GM21515 (cell line): ENCODE results near the gene VEZF1.
A peak's percentile ranks its signal among the peaks of the same experiment; 100 is the strongest.
"Not testable (repeated sequence)": the region's sequence is repeated elsewhere in the genome, so short reads cannot be mapped to it uniquely, and the experiment has no call there.

Source experiments
- ATAC-seq: cut with Tn5 transposase; IDR thresholded peaks from one replicate; pipeline ENCODE4 v1.9.1; 2021; ENCODE audit not compliant: unreplicated experiment

VEZF1 gene

DNA sequence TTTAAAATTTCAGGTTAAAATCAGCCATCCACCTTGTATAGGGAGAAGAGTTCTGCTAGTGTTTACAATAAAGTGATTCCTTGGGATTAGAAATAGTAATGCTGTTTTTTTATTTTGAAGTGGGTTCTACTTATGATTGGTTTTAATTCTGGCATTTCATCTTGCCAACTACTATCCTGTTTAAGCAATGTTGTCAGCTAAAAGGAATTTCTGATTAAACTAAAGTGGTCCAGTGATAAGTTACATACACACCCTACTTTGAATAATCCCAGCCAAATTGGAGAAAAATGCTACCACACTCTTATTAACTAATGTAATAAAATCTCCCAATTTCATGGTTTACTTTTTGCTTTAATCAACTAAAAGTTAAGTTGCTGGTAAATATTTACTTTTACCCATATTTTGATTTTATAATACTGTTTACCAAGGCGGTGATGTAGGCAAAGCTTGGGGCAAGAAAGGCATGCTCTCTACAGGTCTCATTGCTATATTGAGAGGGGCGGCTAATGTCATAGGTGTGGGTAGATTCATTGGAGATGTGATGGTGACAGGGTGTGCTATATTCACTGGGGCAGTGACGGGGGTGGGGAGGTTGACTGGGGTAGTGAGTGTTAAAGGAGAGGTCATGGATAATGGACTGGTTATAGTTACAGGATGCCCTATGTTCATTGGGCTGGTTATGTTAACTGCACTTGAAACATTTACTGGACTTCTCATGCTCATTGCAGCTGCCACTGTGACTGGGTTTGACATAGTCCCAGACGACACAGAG, 13.8 kb downstream of the VEZF1 start:
- ATAC-seq, result not testable (repeated sequence)

DNA sequence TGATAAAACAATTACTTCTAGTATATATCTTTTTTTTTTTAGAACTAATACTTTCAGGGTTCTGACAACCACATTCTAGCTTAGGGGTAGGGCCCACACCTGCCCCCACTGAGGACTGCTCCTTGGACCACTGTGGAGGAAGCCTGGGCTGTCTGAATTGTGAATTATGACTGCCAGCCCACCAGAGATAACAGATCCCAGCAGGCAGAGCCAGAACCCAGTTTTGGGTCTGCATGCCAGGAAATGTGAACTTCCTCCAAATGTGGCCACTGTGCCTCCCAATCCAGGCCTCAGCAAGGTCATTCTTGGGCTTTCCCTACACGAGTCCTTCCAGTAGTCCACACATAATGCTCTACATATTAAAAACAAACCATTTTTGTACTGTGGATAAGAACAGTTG, 15.9 kb downstream of the VEZF1 start:
- ATAC-seq, result no peak

DNA sequence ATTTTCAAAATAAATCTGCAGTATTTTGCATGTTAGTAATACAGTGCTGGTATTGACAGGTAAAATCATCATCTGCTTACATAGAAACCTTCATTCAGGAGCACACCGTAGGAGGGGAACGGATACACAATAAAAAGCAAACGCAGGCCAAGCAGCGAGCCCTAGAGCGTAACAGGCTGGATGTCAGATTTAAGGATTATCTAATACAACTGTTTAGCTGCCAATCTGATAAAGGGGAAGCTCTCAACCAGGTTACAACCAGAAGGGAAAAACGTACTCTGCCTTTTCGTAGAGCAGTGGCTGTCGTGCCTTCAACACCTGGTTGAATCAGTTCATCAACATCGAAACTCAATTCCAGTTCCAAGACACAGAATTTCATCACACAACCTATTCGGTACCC, 16.5 kb downstream of the VEZF1 start:
- ATAC-seq, result no peak

DNA sequence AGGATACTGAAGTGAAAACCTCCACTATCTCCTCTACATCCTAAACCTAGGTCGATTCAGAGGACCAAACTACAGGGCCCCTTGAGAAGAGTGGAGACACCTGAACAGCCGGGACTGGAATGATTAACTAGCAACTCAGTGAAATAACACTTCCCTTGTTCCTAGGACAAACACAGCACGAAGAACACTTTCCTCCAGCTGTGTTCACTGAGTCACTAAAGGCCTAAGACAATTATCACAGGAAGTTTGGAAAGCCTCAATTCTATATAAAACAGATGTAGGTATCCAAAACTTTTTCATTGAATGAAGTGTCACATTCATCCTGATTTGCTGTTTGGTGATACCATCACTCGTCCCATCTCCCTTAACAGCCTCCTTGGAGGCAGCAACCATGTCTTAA, 17.3 kb downstream of the VEZF1 start:
- ATAC-seq, result no peak

DNA sequence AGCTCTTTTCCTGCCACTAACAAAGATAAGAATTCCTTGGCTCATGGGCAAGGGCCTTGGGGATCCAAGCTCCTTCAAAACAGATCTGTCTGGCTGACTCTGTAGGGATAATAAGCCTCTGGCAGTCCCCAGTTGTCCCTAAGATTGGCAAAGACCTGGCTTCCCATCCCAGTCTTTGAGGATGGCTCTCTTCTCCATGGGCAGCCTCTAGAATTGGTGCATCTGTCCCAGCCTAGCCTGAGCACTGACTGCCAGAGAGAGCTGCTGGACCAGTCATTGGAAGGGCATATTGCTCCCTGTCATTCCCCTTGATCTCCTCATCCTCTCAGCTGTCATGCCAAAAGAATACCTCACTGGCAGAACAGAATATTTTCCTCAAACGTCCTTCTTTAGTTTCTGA, 19.6 kb downstream of the VEZF1 start:
- no peak for ATAC-seq

DNA sequence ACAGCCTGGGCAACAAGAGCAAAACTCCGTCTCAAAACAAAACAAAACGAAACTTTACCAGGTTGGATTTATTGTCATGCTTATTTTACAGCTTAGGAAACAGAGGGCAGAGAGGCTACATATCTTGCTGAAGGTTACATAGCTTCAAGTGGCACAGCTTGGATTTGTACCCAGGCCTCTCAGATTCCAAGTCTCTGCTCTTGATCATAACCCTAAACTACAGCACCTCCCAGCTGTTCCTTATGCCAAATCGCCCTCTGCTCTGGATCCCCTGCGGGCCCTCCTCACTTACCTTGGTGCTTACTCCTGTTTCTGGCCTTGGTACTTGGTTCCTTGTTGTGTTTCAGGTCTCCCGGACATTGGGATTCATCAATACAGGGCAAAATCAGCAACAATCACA, 21.2 kb downstream of the VEZF1 start:
- ATAC-seq, result no peak

DNA sequence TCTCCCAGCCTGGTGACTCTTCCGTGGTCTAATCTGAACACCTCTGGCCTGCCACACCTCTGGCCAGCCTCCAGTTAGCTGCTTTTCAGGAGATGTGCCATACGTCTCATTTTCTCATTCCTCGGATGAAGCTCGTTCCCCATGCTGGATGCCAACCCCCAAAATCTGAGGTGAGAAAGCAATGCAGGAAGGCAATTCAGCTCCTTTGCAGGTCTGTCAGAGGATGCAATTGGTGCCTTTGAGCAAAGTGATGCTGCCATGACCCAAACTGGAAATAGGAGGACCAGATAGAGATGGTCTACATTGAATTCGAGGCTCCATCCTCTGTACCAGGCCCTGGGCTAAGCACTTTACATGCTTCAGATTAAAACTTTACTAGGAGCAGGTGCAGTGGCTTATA, 21.8 kb downstream of the VEZF1 start:
- no peak for ATAC-seq

DNA sequence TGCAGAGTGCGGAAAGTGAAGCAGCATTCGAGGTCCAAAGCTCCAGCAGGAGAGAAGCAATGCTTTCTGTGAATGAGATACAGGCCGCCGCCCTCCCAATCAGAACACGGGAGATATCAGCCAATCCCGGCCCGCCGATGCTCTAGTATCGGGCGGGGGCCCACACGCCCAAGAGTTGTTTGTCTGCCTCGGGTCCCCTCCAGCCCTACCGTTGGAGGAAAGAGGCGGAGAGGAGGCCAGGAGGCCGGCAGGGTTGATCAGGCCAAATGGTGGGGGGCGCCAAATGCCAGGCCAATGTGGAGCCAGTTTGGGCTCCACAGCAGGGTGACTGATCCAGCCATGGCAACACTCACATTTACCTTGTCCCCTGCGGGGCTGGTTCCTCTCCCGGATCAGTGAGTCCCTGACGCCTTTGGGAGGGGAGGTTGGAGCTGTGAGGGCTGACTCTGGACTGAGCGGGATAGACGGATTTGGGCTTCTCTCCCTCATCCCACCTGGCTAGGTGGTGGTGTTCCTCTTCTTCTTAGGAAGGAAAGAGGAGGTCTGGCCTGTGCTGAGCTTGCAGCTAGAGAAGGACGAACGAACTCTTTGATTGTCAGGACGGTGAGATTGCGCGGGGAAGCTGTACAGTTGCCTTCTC, 22.4 kb downstream of the VEZF1 start:
- ATAC-seq, result no peak

DNA sequence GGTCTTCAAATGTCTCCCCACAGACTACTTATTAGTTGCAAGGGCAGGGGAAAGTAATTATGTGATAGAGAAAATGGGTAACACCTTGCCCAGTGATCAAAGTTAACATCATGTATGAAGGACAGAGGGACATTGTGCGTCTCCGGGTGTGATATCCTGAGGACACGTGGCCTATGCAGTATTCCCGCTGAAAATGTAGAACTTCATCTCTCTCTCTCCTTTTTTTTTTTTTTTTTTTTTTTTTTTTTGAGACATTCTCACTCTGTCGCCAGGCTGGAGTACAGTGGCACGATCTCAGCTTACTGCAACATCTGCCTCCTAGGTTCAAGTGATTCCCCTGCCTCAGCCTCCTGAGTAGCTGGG, 24.9 kb downstream of the VEZF1 start:
- no peak for ATAC-seq

DNA sequence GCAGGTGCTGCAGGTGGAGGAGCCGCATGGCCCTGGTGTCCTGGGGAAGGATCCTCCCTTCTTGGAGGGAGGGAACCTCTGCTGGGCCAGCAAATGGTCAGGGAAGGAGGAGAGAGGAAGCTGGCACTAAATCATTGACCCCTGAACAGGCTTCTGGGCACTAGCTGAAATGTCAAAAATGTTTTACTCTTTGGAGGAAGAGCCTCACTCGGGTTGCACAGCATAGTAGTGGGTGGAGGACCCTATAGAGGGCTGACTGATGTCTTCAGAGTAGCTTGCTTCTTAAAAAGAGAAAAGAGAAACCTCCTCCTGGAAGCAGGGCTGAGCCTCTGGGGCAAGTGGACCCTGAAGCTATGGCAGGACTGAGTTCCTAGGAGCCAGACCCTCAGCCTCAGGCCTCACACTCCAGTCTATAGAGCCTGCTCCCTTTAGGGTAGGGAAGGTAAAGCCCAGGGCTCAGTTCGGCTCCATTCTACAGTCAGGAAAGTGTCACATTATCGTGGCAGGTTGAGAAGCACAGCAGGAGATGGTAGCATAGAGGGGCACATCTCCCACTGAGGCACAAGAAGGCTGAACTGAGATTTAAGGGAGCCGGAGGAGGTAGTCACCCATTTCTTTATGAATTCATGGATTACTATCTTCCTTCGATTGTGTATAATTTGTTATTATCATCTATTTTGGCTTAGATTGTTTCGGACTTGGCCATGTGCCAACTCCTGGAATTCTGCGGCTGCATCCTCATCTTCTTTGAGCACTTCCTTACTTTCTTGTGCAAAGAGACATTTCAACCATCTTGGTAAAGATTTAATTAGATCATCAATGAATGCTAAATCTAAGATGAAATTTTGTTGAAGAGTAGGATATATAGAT, 25.5 kb downstream of the VEZF1 start:
- no peak for ATAC-seq

DNA sequence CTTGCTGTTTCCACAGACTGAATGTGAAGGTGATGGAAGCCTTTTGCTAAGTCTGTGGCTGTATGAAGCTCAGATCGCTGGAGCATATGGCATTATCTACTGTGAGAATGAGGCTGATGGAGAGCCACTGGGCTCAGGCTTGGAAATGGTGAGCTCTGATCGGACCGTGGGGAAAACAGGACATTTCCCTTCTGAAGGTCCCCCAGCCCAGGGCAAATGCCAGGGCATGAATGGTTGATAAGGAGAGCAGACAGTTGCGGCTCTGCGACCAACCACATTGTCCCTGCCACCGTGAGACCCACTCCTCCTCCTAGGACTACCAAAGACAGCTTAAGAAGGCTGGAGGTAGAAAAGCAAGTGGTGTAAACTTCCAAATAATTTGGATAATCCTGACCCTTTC, 28.1 kb downstream of the VEZF1 start:
- no peak for ATAC-seq

DNA sequence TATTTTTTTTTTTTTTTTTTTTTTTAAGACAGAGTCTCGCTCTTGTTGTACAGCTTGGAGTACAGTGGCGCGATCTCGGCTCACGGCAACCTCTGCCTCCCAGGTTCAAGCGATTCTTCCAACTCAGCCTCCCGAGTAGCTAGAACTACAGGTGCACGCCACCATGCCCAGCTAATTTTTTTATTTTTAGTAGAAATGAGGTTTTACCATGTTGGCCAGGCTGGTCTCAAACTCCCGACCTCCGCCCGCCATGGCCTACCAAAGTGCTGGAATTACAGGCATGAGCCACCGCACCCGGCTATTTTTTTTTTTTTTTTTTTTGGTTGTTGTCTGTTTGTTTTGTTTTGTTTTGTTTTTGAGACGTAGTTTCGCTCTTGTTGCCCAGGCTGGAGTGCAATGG, 29.7 kb downstream of the VEZF1 start:
- ATAC-seq, result not testable (repeated sequence)

DNA sequence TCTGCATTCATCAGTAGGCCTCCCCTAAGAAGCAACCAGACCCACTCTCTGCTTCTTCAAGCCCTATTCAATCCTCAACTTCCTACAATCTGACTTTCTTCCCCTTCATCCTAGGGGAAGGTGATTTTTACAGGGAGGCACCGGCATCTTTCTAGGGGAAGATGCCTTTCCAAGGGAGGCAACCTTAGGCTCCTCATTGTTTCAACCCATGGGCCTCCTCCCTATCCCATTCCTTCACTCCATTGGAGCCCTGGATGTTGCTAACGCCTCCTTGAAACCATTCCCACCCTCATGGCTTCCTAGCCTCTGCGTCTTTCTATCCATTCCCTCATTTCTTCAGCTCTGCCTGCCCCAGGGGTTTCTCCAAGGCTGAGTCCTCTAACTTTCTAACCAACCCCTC, 30.2 kb downstream of the VEZF1 start:
- no peak for ATAC-seq

DNA sequence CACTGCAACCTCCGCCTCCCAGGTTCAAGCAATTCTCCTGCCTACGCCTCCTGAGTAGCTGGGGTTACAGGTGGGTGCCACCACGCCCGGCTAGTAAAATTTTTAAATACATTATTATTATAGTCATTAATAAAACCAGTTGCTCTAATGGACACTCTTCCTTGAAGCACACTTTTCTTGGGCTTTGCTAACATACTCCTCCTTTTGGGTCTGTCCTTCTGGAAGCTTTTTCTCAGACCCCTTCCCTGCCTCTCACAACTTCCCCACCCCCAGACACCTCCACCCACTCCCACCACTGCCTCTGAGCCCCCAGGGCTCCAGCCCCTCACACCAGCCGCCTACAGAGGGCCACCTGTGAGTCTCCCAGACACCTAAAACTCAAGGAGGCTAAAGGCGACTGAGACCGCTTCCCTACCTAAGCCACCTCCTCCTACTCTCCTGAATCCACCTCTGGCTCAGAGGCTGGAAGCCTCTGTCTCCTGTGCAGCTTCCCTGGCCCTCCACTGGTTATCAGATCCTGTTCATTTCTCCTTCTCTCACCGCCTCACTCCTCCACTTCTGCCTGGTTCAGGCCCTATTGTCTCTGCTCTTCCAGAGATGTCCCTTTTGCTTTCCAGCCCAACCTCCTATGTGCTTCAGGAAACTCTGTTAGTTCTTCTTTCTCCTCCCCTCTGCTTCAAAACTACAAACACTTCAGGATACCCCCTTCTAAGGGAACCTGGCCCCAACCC, 30.8 kb downstream of the VEZF1 start:
- no peak for ATAC-seq

DNA sequence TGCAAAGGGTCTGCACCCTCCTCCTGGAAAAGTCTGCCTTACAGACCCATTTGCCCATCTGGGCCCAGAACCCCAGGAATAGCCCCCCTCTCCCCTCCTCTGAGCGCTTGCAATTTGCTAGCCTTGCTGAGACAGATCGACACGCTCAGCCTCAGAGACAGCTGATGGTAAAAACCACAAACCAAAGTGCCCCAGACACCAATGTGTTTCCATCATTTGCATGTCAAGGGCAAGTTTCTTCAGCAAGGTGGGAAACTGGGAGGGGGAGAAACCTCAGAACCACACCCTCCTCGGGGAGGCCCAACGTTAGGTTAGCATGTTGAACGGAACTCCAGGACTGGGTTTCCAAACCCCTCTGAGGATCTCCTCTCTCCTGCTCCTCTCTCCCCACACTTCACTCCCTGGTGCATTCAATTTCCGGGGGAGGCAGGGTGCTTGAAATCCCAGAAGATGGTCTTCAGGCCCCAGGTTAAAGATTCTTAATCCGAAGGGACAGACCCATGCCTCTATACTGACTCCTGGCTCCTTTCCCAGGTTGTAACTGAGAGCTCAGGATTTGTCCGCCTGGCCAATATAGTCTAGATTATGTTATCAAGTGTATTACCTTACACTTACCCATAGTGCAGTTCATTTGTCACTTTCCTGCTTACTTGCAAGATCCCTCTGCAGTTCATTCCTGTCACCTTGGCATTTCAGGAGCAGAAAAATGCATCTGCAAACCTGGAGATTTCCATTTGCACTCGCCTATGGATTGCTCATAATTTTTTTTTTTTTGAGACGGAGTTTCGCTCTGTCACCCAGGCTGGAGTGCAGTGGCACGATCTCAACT, 31.5 kb downstream of the VEZF1 start:
- ATAC-seq, result peak; percentile 61

DNA sequence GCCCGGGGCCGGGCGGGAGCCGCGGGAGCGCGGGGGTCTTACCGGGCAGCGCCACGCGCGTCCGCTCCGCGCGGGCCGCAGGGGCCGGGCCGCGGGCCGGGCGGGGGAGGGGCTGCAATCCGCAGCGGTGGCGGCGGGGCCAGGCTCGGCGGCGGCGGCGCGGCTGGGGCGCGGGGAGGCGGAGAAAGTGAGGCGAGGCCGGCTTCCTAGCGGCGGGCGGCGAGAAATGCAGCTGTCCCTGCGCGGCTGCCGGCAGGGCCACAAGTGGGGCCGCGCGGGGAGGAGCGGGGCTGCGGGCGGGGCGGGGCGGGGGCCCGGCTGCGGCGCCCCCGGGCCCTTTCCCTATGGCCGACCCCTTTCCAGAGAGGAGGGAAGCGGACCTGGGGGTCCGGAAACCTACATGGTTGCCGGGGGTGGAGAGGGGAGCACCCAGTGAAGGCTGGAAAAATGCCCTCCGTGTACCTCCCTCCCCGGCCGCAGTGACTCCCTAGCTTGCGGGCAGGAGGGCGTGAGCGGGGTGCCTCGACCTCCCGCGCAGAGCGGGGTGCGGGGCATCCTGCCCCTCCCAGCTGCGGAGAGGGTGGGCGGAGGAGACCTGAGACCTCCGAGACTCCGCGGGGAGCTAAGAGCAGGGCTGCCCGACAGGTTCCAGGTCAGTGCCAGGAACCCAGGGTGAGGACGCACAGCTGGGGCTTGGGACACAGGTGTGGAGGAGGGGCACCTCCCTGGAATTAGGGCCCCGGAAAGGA, 32.7 kb downstream of the VEZF1 start, which contains the start of gene CUEDC1:
Gene CUEDC1 (minus strand): TSS at position 230 of the 749 bp plus-strand sequence. CDS start 69,848 bp downstream, outside the sequence.
- peak; percentile 48 for ATAC-seq

DNA sequence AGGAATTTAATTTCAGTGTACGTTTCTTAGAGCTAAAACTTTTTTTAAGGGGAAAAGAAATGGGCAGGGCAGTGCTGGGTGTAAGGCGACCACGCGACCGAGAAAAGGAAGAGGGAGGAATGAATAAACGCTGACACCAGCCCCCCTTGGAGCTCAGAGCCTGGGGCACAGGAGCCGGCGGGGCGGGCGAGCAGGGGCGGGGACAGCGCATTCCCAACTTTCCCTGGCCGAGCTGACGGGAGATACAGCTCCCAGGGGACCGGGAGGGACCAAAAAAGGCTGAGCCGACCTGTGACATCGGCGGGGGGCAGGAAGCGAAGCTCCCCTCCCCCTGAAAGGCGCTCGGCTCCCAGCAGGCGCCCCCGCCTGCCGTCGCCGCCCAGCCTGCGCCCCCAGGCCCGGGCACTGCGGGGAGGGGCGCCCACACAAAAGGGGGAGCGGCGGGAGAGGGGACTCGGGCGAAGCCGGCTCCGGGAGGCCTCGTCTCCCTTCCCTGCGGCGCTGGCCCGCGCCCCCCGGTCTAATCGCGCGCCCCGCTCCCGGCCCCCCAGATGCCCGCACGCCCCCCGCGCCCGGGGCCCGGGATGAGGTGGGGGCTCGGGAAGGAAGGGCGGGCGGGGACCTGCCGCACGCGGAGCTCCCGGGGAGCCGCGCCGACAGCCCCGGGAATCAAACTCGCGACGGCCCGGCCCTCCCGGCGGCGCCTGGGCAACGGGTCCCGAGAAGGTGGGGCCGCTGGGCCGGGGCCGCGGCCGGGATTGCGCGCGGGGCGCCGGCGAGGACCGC, 33.5 kb downstream of the VEZF1 start:
- ATAC-seq, result no peak

DNA sequence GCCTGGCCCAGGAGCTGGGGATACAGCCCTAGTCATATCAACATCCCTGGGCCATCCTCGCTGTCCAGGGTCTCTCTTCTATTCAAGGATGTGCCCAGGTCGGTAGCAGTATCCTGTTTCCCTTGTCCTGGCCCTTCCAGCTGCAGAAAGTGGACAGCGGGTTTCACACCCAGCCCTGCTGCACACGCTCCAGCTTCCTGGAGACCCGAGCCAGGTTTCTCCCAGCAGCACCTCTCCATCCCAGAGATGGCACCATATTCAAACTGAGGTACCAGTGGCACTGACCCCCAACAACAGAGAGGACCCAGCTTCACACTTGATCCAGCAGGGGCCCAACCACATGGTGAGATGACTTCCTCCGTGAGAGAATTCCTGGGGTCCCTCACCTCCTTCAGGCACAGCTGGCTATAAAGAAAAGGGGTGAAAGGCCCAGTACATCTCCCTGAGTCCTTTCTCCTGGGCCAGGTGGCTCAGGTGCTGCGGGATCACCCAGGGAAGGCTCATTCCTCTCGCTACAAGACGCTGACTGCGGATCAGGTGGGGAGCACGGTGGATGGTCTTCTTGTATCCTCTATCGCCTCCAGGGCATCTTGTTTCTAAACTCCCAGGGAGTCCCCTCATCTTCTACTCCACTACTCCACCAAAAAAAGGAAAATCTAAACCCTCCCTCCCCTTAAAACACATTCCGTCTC, 34.2 kb downstream of the VEZF1 start:
- no peak for ATAC-seq
